Hepatocyte (in vitro differentiated cells): ENCODE measurements around the gene CD82. TPM values are rescaled to one million over a fixed set of nuclear protein-coding genes. Genes with fewer than 3 reads are reported as not detected.
"Not testable (repeated sequence)": the region's sequence is repeated elsewhere in the genome, so short reads cannot be mapped to it uniquely, and the experiment has no call there.

Experiments
- DNase-seq: peaks from one replicate; pipeline ENCODE4 v3.0.0-alpha.2; 2016; ENCODE audit warnings: low spot score
- H2AFZ ChIP-seq: fragments of 200-600 bp; sonication (generic); 2 replicates; pipeline ENCODE4 v1.6.0; 2016; ENCODE audit warnings: antibody characterized with exemption, mild to moderate bottlenecking
- H3K27ac ChIP-seq: fragments of 200-600 bp; sonication (generic); 2 replicates; pipeline ENCODE4 v1.5.1; 2016; ENCODE audit warnings: mild to moderate bottlenecking
- H3K27me3 ChIP-seq: fragments of 200-600 bp; sonication (generic); 2 replicates; pipeline ENCODE4 v1.6.1; 2016
- H3K36me3 ChIP-seq: fragments of 200-600 bp; sonication (generic); replicated peaks from 2 replicates; pipeline ENCODE4 v1.5.1; 2016; ENCODE audit warnings: low read depth; ENCODE audit not compliant: insufficient read depth
- H3K4me1 ChIP-seq: fragments of 200-600 bp; sonication (generic); 2 replicates; pipeline ENCODE4 v1.5.1; 2016; ENCODE audit warnings: mild to moderate bottlenecking, moderate library complexity; ENCODE audit not compliant: insufficient read depth
- H3K4me2 ChIP-seq: fragments of 200-600 bp; sonication (generic); 2 replicates; pipeline ENCODE4 v1.6.0; 2016
- H3K4me3 ChIP-seq: fragments of 200-600 bp; sonication (generic); 2 replicates; pipeline ENCODE4 v1.5.1; 2016; ENCODE audit warnings: mild to moderate bottlenecking
- H3K79me2 ChIP-seq: fragments of 200-600 bp; sonication (generic); 2 replicates; pipeline ENCODE4 v1.6.0; 2017; ENCODE audit warnings: mild to moderate bottlenecking
- H3K9me2 ChIP-seq: fragments of 200-600 bp; sonication (generic); replicated peaks from 2 replicates; pipeline ENCODE4 v1.6.0; 2017; ENCODE audit warnings: mild to moderate bottlenecking; ENCODE audit not compliant: insufficient read depth
- H3K9me3 ChIP-seq: fragments of 200-600 bp; sonication (generic); 2 replicates; pipeline ENCODE4 v1.5.1; 2016; ENCODE audit warnings: low read depth, mild to moderate bottlenecking
- H4K20me1 ChIP-seq: fragments of 200-600 bp; sonication (generic); 2 replicates; pipeline ENCODE4 v1.6.0; 2016; ENCODE audit warnings: mild to moderate bottlenecking; ENCODE audit not compliant: insufficient read depth, poor library complexity, severe bottlenecking
- EZH2 ChIP-seq: fragments of 200-600 bp; sonication (generic); IDR thresholded peaks from 2 replicates; pipeline ENCODE4 v1.6.1; 2016; ENCODE audit warnings: antibody characterized with exemption, mild to moderate bottlenecking, borderline replicate concordance
- EZH2phosphoT487 ChIP-seq: fragments of 200-600 bp; sonication (generic); IDR thresholded peaks from one replicate; pipeline ENCODE4 v1.6.1; 2018; ENCODE audit warnings: antibody characterized with exemption, mild to moderate bottlenecking, low read depth, moderate library complexity; ENCODE audit not compliant: unreplicated experiment, severe bottlenecking
- WGBS: methylation state at CpG from one replicate; pipeline ENCODE4 v1.1.6; 2016; ENCODE audit warnings: low lambda C conversion rate; ENCODE audit errors: missing lambda C conversion rate; 5-methylcytosine and 5-hydroxymethylcytosine counted together
- polyA plus RNA-seq: library from polyadenylated mRNA; unstranded; fragments of >200 nt; fragmentation: Nextera tagmentation; extraction: Ambion mirVana; gene quantifications from 2 replicates; pipeline ENCODE4 v1.2.1, GENCODE V29; 2016
- total RNA-seq: library from RNA; depleted of rRNA; stranded (reverse); fragments of >200 nt; gene quantifications from 2 replicates; pipeline ENCODE4 v1.2.3, GENCODE V29; 2014
- TF ChIP-seq, protein P1 (sequence below): fragments of 200-600 bp; sonication (generic); IDR thresholded peaks from 2 replicates; pipeline ENCODE4 v1.5.1; 2016; ENCODE audit warnings: antibody characterized with exemption, mild to moderate bottlenecking; ENCODE audit not compliant: poor library complexity

CD82 gene
- total and polyA plus RNA-seq, 2 experiments from 2014 or later, result 38.7 to 157 TPM

DNA sequence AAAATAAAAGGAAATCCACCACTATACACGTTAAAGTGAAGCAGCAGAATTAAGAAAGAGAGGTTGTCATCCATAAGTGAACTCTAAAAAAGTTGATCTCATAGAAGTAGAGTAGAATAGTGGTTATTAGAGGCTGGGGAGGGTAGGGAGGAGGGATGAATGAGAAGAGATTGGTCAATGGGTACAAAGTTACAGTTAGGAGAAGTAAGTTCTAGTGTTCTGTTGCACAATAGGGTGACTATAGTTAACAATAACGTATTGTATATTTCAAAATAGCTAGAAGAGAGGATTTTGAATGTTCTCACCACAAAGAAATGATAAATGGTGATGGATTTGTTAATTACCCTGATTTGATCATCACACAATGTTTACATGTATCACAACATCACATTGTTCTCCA lies 72.0 kb downstream of the CD82 start:
- Histone ChIP-seq H3K9me2 (no peaks in the 10 kb centered on the region), H3K36me3 (no peaks in the 10 kb centered on the region), H3K79me2 (no peaks in the 10 kb centered on the region), H3K27me3 (no peaks in the 10 kb centered on the region), H2AFZ (no peak overlapping the region), H3K4me2 (no peak overlapping the region), H3K4me3 (no peak overlapping the region), H3K9me3 (no peaks in the 10 kb centered on the region), H3K27ac (no peak overlapping the region), H3K4me1 (peaks cover 12% of the 10 kb centered on the region), H4K20me1 (no peaks in the 10 kb centered on the region)
- DNase-seq, result no peak
- 74% methylated on average over 2 of the region's 2 CpGs for WGBS
- TF ChIP-seq EZH2phosphoT487, result no peak
- TF ChIP-seq EZH2, result no peak
- TF ChIP-seq, protein P1, sequence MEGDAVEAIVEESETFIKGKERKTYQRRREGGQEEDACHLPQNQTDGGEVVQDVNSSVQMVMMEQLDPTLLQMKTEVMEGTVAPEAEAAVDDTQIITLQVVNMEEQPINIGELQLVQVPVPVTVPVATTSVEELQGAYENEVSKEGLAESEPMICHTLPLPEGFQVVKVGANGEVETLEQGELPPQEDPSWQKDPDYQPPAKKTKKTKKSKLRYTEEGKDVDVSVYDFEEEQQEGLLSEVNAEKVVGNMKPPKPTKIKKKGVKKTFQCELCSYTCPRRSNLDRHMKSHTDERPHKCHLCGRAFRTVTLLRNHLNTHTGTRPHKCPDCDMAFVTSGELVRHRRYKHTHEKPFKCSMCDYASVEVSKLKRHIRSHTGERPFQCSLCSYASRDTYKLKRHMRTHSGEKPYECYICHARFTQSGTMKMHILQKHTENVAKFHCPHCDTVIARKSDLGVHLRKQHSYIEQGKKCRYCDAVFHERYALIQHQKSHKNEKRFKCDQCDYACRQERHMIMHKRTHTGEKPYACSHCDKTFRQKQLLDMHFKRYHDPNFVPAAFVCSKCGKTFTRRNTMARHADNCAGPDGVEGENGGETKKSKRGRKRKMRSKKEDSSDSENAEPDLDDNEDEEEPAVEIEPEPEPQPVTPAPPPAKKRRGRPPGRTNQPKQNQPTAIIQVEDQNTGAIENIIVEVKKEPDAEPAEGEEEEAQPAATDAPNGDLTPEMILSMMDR, result no peak

DNA sequence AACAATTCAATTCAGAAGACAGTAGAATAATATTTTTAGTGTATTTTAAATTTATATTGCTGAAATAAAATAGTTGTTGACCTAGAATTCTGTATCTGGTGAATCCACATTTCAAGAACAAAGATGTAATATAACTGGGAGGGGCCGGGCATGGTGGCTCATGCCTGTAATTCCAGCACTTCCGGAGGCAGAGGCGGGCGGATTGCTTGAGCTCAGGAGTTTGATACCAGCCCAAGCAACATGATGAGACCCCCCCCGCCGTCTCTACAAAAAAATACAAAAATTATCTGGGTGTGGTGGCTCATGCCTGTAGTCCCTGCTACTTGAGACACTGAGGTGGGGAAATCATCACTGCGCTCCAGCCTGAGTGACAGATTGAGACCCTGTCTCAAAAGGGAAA lies 72.6 kb downstream of the CD82 start:
- no peak overlapping the region for H3K4me2 ChIP-seq
- 82% methylated on average over 7 of the region's 7 CpGs for WGBS
- peaks cover 12% of the 10 kb centered on the region for H3K4me1 ChIP-seq
- no peaks in the 10 kb centered on the region for H3K9me2 ChIP-seq
- H2AFZ ChIP-seq, result no peak overlapping the region
- H3K36me3 ChIP-seq, result no peaks in the 10 kb centered on the region
- no peaks in the 10 kb centered on the region for H3K79me2 ChIP-seq
- no peaks in the 10 kb centered on the region for H4K20me1 ChIP-seq
- TF ChIP-seq, protein P1, result no peak
- TF ChIP-seq EZH2 (no peak), EZH2phosphoT487 (no peak)
- DNase-seq, result no peak
- H3K9me3 ChIP-seq, result no peaks in the 10 kb centered on the region
- no peaks in the 10 kb centered on the region for H3K27me3 ChIP-seq
- H3K27ac ChIP-seq, result no peak overlapping the region
- no peak overlapping the region for H3K4me3 ChIP-seq

DNA sequence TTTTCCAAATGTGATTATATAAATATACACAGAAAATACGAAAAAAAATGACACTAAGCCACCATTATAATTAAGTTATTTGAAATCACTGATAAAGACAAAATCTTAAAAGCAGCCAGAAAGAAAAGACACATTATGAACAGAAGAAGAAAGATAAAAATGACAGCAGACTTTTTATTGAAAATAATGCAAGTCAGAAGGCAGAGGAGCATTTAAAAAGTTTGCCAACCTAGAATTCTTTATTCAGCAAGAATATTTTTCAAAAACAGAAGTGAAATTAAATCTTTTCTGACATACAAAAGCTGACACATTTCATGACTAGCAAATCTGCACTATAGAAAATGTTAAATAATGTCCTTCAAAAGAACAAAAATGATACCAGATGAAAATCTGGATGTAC lies 77.8 kb downstream of the CD82 start:
- Histone ChIP-seq H3K36me3 (no peaks in the 10 kb centered on the region), H2AFZ (no peak overlapping the region), H3K27me3 (no peaks in the 10 kb centered on the region), H3K79me2 (no peaks in the 10 kb centered on the region), H3K4me3 (no peak overlapping the region), H3K9me2 (no peaks in the 10 kb centered on the region), H3K4me2 (no peak overlapping the region), H3K4me1 (no peaks in the 10 kb centered on the region), H4K20me1 (no peaks in the 10 kb centered on the region), H3K9me3 (peaks cover 4% of the 10 kb centered on the region), H3K27ac (no peak overlapping the region)
- no peak for TF ChIP-seq EZH2
- TF ChIP-seq, protein P1, result no peak
- no peak for TF ChIP-seq EZH2phosphoT487
- no peak for DNase-seq
- 81% methylated on average over 1 of the region's 1 CpG for WGBS

DNA sequence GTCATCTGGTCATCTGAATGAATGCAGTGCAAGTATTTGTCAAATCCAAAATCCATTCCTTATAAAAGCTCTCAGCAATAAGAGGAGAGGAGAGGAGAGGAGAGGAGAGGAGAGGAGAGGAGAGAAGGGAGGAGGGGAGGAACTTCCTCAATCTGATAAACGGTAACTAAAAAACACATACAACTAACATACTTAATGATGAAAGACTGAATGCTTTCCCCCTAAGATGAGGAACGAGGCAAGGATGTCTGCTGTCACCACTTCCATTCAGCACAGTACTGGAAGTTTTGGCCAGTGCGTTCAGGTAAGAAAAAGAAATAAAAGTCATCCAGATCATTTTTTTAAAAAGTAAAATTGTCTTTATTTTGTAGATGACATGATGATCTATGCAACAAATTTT lies 80.4 kb downstream of the CD82 start:
- Histone ChIP-seq H3K9me3 (peaks cover 4% of the 10 kb centered on the region), H2AFZ (no peak overlapping the region), H3K27ac (no peak overlapping the region), H3K36me3 (no peaks in the 10 kb centered on the region), H3K4me1 (no peaks in the 10 kb centered on the region), H3K4me3 (no peak overlapping the region), H4K20me1 (no peaks in the 10 kb centered on the region), H3K27me3 (no peaks in the 10 kb centered on the region), H3K79me2 (no peaks in the 10 kb centered on the region), H3K9me2 (no peaks in the 10 kb centered on the region), H3K4me2 (no peak overlapping the region)
- DNase-seq, result no peak
- WGBS, result 71% methylated on average over 3 of the region's 3 CpGs
- TF ChIP-seq, protein P1, result no peak
- TF ChIP-seq EZH2, result no peak

GRCh38 chr11:44647255-44647955 lies 81.9 kb downstream of the CD82 start:
- H4K20me1 ChIP-seq, H3K27me3 ChIP-seq, H3K4me2 ChIP-seq, H3K79me2 ChIP-seq, H2AFZ ChIP-seq, H3K9me3 ChIP-seq, H3K4me1 ChIP-seq, H3K36me3 ChIP-seq, H3K9me2 ChIP-seq, H3K4me3 ChIP-seq, H3K27ac ChIP-seq, DNase-seq: not testable (repeated sequence)
- 76% methylated on average over 6 of the region's 6 CpGs for WGBS
